Parathyroid adenoma (tissue), 2 donors: Measurements from ENCODE around the gene CAMTA1.

ENCODE experiments used
- H2AFZ ChIP-seq: fragments of 300-600 bp; sonication (generic); one replicate; pipeline ENCODE4 v1.7.0; 2017; ENCODE audit warnings: antibody characterized with exemption, mild to moderate bottlenecking
- H3K27ac ChIP-seq: fragments of 300-600 bp; sonication (generic); one replicate; pipeline ENCODE4 v1.7.0; 2017
- H3K27me3 ChIP-seq: fragments of 300-600 bp; sonication (generic); one replicate; pipeline ENCODE4 v1.7.0; 2017; ENCODE audit warnings: low read length; ENCODE audit not compliant: control insufficient read depth, insufficient read depth
- H3K36me3 ChIP-seq: fragments of 300-600 bp; sonication (generic); one replicate; pipeline ENCODE4 v1.7.0; 2017; ENCODE audit warnings: low read length; ENCODE audit not compliant: control insufficient read depth, insufficient read depth
- H3K4me1 ChIP-seq: fragments of 300-600 bp; sonication (generic); one replicate; pipeline ENCODE4 v1.7.0; 2017; ENCODE audit warnings: control low read depth
- H3K4me2 ChIP-seq: fragments of 300-600 bp; sonication (generic); one replicate; pipeline ENCODE4 v1.7.0; 2017; ENCODE audit warnings: low read length
- H3K4me3 ChIP-seq: fragments of 300-600 bp; sonication (generic); one replicate; pipeline ENCODE4 v1.7.0; 2017; ENCODE audit warnings: low read depth, low read length
- H3K79me2 ChIP-seq: fragments of 300-600 bp; sonication (generic); one replicate; pipeline ENCODE4 v1.7.0; 2017; ENCODE audit warnings: control low read depth
- H3K9ac ChIP-seq: fragments of 300-600 bp; sonication (generic); one replicate; pipeline ENCODE4 v1.7.0; 2017; ENCODE audit warnings: mild to moderate bottlenecking
- H3K9me3 ChIP-seq: fragments of 300-600 bp; sonication (generic); one replicate; pipeline ENCODE4 v1.7.0; 2017; ENCODE audit warnings: low read length; ENCODE audit not compliant: control insufficient read depth
- CTCF ChIP-seq: fragments of 300-600 bp; sonication (generic); IDR thresholded peaks from one replicate; pipeline ENCODE4 v1.7.0; 2017; ENCODE audit warnings: antibody characterized with exemption, mild to moderate bottlenecking
- donor health status: primary hyperparathyroidism.

Gene CAMTA1

GRCh38 chr1:7642781-7643529, 857.7 kb downstream of the CAMTA1 start:
- Histone ChIP-seq H3K79me2 (no peaks in the 10 kb centered on the region), H3K9me3 (no peaks in the 10 kb centered on the region), H3K4me2 (no peak overlapping the region), H3K4me3 (no peak overlapping the region), H3K27me3 (no peaks in the 10 kb centered on the region), H3K4me1 (no peaks in the 10 kb centered on the region), H3K9ac (no peak overlapping the region), H2AFZ (no peak overlapping the region), H3K27ac (no peak overlapping the region), H3K36me3 (no peaks in the 10 kb centered on the region)
- no peak for TF ChIP-seq CTCF

GRCh38 chr1:7643530-7643929, 858.3 kb downstream of the CAMTA1 start:
- TF ChIP-seq CTCF, result no peak
- no peaks in the 10 kb centered on the region for H3K27me3 ChIP-seq
- H3K9ac ChIP-seq, result no peak overlapping the region
- H3K36me3 ChIP-seq, result no peaks in the 10 kb centered on the region
- H3K9me3 ChIP-seq, result no peaks in the 10 kb centered on the region
- H2AFZ ChIP-seq, result no peak overlapping the region
- H3K79me2 ChIP-seq, result no peaks in the 10 kb centered on the region
- no peaks in the 10 kb centered on the region for H3K4me1 ChIP-seq
- H3K4me2 ChIP-seq, result no peak overlapping the region
- H3K4me3 ChIP-seq, result no peak overlapping the region
- no peak overlapping the region for H3K27ac ChIP-seq

- Histone ChIP-seq H3K4me3 (no peak overlapping the region), H3K36me3 (no peaks in the 10 kb centered on the region), H3K27ac (no peak overlapping the region), H3K79me2 (no peaks in the 10 kb centered on the region), H3K9me3 (no peaks in the 10 kb centered on the region), H3K4me1 (no peaks in the 10 kb centered on the region), H3K9ac (no peak overlapping the region), H3K27me3 (no peaks in the 10 kb centered on the region), H3K4me2 (no peak overlapping the region), H2AFZ (no peak overlapping the region)
- TF ChIP-seq CTCF, result no peak
These were observed 858.8 kb downstream of the CAMTA1 start for GRCh38 chr1:7644086-7644485.

GRCh38 chr1:7644961-7645750, 859.9 kb downstream of the CAMTA1 start:
- Histone ChIP-seq H3K27me3 (no peaks in the 10 kb centered on the region), H3K36me3 (no peaks in the 10 kb centered on the region), H3K4me3 (no peak overlapping the region), H3K27ac (no peak overlapping the region), H3K9me3 (no peaks in the 10 kb centered on the region), H3K9ac (no peak overlapping the region), H3K4me2 (no peak overlapping the region), H2AFZ (peak overlapping the region; percentile 64), H3K4me1 (no peaks in the 10 kb centered on the region), H3K79me2 (no peaks in the 10 kb centered on the region)
- TF ChIP-seq CTCF, result no peak

- Histone ChIP-seq H3K27me3 (no peaks in the 10 kb centered on the region), H3K9ac (no peak overlapping the region), H3K4me2 (no peak overlapping the region), H3K27ac (no peak overlapping the region), H3K36me3 (no peaks in the 10 kb centered on the region), H3K79me2 (no peaks in the 10 kb centered on the region), H3K4me1 (no peaks in the 10 kb centered on the region), H3K9me3 (no peaks in the 10 kb centered on the region), H3K4me3 (no peak overlapping the region), H2AFZ (peak overlapping the region; percentile 64)
- TF ChIP-seq CTCF, result no peak
These were observed 860.4 kb downstream of the CAMTA1 start for GRCh38 chr1:7645751-7646048.
